Central memory CD4-positive, alpha-beta T cell (primary cell): Measurements from ENCODE around the gene TXNDC16.
"Not testable (repeated sequence)": the region's sequence is repeated elsewhere in the genome, so short reads cannot be mapped to it uniquely, and the experiment has no call there.

ENCODE experiments used
- DNase-seq: peaks from one replicate; pipeline ENCODE4 v3.0.0; 2022
- total RNA-seq, 3 experiments: gene quantifications; one replicate each; lab custom pipeline; 2026; lab: John Stamatoyannopoulos, UW

The TXNDC16 gene, protein sequence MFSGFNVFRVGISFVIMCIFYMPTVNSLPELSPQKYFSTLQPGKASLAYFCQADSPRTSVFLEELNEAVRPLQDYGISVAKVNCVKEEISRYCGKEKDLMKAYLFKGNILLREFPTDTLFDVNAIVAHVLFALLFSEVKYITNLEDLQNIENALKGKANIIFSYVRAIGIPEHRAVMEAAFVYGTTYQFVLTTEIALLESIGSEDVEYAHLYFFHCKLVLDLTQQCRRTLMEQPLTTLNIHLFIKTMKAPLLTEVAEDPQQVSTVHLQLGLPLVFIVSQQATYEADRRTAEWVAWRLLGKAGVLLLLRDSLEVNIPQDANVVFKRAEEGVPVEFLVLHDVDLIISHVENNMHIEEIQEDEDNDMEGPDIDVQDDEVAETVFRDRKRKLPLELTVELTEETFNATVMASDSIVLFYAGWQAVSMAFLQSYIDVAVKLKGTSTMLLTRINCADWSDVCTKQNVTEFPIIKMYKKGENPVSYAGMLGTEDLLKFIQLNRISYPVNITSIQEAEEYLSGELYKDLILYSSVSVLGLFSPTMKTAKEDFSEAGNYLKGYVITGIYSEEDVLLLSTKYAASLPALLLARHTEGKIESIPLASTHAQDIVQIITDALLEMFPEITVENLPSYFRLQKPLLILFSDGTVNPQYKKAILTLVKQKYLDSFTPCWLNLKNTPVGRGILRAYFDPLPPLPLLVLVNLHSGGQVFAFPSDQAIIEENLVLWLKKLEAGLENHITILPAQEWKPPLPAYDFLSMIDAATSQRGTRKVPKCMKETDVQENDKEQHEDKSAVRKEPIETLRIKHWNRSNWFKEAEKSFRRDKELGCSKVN
- 4.2 to 34.7 (median 14.5) reads per million in 3 experiments for total RNA-seq

DNA sequence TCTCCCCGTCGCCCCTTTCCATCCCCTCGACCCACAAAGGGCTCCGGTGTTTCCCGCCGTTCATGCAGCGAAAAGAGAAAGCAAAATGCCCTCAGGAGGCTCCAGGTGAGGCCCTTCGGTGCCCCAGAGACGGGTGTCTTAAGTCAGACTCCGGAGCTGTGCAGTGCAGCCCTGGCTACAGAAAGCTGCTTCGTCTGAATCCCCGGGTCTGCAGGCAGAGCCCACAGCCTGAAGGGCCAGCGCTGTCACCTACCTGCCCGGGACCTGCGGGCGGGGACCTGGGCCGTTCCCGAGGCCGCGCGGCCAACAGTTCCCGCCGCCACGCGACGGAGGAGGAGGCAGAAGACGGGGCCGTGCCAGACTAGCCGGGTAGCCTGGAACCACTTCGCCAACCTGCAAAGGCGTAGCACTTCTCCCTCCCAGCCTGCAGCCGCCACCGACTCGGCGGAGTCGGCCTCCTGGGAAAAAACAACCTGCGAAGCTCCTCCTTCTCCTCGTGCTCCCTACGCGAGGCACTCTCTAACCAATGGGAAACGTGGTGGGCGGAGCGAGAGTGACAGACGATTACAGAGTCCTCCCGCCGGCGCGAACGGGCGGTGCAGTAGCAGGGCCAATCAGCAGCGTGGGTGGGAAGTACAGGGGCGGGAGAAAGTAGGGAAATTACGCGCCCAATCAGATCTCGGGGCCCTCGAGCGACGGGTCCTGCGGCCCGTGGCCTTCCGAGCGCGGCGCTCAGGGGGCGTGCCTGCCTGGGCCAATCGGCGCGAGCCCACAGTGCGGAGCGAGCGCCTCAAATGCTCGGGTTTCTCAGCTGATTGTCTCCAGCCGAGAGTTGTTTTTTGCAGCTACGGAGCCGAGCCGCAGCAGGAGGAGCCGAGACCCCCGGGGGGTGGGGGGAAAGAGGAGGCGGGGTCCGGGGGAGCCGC is at the start of gene TXNDC16, which contains the start of gene GPR137C:
TSS of gene TXNDC16 (minus strand) at position 443 of the 926 bp plus-strand sequence. CDS start 8,948 bp downstream, outside the sequence.
TSS of gene GPR137C (plus strand) at position 774 of the 926 bp plus-strand sequence. CDS start 312 bp downstream, outside the sequence.
- peak; percentile 99 for DNase-seq

DNA sequence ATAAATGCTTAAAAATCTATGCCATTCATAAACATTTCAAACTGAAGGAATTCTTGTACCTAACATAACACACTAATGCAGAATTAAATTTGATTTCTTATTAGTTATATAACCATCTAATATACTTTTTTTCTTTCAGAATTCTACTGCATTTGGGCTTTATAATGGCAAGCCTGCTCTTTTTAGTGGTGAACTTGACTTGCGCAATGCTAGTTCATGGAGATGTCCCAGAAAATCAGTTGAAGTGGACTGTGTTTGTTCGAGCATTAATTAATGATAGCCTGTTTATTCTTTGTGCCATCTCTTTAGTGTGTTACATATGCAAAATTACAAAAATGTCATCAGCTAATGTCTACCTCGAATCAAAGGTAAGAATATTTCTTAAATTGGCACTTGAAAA is 47.7 kb upstream of the TXNDC16 start:
- no peak for DNase-seq

DNA sequence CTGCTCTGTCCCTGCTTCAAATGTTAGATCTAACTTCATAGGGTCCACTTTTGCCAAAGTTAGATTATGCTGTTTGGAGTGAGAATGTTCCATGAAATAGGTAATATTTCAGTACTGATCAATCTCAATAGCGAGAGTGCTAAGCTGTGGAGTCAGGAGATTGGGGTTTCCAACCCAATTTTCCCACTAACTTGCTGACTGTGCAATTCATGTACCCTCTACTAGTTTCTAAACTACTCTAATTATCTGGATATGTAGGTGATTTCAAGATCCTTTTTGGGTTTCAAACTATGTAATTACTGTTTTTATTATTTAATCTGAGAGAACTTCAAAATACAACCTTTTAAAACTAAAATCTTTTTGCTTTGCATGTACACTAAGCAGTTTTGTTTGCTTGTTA is 46.3 kb upstream of the TXNDC16 start:
- DNase-seq: no peak

DNA sequence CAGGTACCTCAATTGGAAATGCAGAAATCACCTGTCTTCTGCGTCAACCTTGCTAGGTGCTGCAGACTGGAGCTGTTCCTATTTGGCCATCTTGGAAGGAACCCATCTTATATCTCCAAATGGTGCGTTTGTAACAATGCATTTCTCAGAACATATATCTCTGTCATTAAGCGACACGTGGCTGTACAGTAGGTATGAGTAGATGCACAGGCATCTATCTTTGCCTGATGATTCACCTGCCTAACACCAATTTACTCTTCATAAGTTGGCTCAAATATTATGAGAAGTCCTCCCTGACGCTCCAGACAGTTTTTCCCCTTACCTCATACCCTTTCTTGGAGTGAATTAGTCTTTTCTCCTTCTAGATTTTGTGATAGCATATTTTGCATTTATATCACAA is 44.6 kb upstream of the TXNDC16 start:
- no peak for DNase-seq

DNA sequence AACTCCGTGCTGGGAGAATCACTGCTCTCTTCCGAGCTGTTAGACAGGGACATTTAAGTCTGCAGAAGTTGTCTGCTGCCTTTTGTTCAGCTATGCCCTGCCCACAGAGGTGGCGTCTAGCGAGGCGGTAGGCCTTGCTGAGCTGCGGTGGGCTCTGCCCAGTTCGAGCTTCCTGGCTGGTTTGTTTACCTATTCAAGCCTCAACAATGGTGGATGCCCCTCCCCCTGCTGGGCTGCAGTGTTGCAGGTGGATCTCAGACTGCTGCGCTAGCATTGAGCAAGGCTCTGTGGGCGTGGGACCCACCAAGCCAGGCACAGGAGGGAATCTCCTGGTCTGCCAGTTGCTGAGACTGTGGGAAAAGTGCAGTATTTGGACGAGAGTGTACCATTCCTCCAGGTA is 44.0 kb upstream of the TXNDC16 start:
- no peak for DNase-seq

DNA sequence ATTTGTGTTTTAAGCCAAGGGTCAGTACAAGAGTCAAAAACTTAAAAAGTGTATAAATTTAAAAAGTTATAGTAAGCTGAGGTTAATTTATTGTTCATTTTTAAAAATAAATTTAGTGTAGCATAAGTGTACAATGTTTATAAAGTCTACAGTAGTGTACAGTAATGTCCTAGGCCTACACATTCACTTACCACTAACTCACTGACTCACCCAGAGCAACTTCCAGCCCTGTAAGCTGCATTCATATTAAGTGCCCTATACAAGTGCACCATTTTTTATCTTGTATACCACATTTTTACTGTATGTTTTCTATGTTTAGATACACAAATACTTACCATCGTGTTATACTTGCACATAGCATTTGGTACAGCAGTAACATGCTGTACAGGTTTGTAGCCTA is 38.0 kb upstream of the TXNDC16 start:
- no peak for DNase-seq

DNA sequence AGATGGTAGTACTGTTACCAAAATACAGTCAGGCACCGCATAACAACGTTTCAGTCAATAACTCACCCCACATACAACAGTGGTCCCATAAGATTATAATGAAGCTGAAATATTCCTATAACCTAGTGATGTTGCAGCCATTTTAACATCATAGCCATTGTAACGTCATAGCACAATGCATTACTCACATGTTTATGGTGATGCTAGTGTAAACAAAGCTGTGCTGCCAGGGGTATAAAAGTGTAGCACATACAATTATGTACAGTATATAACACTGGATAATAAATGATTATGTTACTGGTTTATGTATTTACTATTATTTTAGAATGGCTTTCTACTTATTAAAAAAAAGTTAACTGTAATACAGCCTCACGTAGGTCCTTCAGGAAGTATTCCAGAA is 37.3 kb upstream of the TXNDC16 start:
- no peak for DNase-seq

DNA sequence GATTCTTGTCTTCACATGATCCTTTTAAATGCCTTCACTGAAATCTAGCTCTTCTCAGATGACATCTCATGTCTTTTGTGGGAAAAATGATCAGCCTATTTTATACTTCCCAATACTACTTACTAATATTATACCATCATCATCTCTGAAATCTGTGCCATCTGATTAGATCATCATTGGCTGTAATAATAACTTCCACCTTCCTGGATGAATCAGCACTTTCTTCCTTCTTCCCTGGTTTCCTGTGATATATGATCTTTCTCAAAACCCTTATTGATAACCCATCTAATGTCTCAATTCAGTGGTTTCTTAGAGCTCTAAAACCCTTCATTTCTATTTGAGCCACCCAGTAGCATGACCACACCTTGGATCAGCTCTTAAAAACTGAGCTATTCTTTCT is 31.2 kb upstream of the TXNDC16 start:
- DNase-seq: no peak

DNA sequence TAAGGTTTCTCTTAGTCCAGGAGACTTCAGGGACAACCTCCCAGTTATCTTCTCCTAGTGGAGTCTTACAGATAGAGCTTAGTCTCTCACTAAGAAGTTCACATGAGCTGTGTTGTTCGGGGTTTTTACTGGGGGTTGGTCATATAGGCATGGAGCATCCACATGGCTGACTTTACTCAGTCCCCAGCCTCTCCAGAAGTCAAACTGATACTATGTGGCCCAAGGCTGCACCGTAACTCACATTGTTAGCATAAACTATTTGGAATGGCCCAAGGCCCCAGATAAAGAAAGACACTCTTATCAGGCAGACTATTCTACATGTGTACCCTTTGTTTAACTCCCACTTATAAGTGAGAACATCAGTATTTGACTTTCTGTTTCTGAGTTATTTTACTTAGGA is 23.6 kb upstream of the TXNDC16 start:
- DNase-seq: no peak

DNA sequence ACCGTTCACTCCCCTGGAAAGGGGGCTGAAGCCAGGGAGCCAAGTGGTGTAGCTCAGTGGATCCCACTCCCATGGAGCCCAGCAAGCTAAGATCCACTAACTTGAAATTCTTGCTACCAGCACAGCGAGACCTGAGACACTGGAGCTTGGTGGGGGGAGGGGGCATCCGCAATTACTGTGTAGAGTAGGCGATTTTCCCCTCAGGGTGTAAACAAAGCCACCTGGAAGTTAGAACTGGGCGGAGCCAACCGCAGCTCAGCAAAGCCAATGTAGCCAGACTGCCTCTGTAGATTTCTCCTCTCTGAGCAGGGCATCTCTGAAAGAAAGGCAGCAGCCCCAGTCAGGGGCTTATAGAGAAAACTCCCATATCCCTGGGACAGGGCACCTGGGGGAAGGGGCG is 16.1 kb upstream of the TXNDC16 start:
- not testable (repeated sequence) for DNase-seq

DNA sequence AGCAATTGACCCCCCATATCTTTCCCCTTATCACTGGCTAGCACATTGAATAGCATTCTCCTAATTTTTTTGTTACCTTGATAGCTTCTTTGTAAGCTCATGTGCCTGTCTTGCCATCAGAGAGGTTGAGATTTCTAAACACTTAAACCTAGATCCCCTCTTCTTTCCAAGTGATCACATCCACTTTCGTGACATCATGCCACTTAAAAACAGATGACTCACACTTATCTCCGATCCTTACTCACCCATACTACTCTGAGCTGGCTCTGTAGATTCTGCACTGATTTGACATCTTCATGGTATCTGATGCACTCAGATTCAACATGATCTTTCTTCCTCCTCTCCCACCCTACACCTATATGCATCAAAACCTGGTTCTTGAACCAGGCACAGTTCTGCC is 10.8 kb upstream of the TXNDC16 start:
- DNase-seq: no peak

DNA sequence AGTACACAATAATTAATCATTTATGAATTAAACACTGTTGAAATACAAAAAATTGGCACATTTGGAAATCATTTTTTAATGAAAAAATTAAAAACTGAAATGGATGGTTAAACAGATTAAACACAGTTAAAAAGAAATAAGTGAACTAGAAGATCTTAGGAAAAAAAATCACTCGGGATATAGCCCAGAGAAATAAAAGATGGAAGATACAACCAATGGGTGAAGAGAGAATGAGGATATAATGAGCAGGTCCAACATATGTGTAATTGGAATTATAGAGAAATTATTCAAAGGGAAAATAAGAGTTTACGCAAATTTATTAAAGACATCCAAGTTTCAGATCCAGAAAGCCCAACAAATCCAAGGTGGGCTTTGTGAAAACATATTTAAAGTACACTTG is 6.4 kb upstream of the TXNDC16 start:
- no peak for DNase-seq

DNA sequence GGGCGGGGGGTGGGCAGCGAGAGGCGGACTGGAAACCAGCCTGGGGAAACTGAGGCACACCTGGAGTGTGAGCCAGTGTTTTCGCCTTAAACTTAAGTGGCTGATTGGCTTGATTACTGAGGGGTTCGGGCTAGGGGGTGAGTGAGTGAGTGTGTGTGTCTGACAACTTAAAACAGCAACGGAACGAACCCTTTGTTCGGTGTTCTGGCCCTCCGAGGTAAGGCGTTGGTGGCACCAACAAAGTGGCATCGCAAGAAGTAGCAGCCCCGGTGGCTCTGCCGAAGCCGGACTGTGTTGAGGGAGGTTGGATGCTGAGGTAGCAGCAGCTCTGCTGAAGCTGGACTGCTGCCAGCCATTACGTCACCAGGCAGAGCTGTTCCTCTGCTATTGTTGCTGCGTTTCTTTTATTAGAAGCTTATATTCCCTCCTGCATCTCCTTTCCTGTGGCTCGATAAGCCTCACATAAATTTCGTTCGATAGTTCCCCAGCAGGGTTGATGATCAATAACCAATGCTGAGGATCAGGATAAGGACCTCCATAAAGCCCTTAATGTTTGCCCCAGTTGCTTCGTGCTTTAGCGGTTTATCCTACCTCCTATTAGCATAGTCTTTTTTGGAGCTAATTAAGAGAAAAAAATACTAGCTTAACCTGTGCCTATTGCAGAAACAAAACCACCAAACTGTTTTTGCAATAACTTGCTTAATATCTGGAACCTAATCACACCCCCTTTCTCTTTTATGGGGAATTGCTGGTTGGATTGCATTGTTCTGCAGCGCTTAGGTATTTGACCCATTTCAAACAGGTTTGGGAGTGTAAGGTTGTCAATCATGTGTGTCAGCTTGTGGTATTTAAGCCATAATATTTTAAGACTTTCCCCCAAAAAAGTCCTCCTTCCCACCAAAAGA is 1.6 kb upstream of the TXNDC16 start:
- peak; percentile 81 for DNase-seq

DNA sequence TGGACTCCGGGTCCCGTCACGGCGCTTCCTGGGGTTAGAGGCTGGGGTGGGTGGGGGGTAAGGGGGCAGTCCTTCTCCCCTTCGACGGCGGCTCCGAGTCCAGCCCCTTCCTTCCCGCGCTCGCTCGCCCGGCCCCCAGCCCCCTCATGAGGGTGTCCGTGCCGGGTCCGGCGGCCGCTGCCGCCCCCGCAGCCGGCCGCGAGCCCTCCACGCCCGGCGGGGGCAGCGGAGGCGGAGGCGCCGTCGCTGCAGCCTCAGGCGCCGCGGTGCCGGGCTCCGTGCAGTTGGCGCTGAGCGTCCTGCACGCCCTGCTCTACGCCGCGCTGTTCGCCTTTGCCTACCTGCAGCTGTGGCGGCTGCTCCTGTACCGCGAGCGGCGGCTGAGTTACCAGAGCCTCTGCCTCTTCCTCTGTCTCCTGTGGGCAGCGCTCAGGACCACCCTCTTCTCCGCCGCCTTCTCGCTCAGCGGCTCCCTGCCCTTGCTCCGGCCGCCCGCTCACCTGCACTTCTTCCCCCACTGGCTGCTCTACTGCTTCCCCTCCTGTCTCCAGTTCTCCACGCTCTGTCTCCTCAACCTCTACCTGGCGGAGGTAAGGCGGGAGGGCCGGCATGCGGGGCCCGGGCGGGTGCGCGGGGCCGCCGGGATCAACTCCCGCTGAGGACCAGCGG is 831 bp upstream of the TXNDC16 start:
- peak; percentile 54 for DNase-seq

DNA sequence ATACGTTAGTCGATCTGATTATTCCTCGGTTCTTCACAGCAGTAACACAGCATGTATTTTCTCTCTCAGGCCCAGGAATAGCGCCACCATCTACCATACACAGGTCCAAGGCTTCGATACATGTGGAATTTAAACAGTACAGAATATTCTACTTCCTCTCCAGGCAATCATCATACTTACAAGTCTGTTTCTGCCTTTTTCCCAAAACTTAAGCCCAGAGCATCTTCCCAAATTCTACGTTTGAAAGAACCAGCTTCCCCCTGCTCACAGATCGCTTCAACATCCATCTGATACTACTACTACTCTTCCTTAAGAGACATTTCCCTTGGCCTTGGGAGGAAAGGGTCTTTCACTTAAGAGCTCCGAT is 626 bp downstream of the TXNDC16 start:
- DNase-seq: peak; percentile 21

DNA sequence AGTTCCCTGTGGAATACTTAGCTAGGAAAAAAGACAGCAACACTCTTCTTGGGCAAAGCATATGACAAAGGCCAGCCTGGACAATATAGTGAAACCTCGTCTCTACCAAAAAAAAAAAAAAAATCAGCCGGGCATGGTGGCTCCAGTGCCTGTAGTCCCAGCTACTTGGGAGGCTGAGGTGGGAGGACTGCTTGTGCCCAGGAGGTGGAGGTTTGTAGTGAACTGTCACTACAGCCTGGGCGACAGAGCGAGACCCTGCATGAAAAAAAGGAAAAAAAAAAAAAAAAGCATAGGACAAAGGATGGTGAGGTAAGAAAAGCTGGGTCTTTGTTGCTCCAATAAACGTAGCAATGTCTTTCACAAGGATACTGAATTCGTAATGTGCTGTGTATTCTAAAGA is 1.1 kb downstream of the TXNDC16 start:
- no peak for DNase-seq

DNA sequence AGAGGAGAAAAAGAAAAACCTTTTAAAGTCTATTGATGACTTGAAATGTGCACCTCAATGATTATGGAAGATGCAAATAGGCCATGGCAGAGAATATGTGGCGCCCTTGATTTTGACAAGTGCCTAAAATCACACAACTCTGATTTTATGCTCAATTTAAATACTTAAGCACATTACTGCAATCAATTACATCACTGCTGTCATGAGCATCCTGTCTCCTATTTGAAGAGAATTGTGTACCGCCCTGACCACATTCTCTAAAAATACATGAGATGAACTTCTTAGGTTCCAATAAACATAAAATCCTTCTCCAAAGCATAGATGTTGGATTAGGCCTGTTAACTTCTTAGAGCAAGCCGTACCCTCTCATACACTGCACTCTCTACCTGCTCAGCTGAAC is 1.6 kb downstream of the TXNDC16 start:
- no peak for DNase-seq

DNA sequence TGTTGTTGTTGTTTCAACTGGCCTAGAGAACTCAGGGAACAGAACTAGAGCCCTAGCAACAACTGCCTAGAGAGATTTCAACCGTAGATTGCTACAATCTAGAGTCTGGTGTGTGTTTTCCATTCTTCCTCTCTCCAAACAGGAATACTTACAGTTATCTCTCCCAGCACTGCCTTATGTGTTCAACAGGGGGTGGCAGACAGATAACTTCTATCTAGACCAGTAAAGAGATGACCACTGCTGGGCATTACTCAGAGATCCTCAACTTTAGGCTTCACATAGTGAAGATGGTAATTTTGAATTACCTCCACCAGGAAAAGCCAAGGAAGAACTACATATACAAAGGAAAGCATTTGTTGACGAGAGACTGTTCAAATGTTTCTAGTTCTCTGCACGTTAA is 4.8 kb downstream of the TXNDC16 start:
- no peak for DNase-seq

DNA sequence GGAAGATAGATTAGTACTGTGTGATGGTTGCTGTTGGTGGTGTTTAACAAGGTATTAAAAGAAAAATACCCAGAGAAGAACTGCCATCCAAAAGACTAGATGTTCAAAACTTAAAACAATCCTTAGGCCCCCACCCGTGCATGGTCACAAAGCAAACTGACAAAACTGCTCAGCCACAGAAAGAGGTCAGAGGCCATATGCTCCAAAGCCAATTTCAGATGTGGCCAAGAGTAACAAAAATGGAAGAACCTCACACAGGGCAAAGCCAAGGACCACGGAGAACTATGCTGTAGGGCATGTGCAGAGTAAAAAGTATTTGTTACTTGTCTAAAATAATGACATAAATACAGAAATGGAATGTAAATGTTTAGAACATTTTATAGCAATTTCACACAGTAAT is 5.3 kb downstream of the TXNDC16 start:
- DNase-seq: no peak

DNA sequence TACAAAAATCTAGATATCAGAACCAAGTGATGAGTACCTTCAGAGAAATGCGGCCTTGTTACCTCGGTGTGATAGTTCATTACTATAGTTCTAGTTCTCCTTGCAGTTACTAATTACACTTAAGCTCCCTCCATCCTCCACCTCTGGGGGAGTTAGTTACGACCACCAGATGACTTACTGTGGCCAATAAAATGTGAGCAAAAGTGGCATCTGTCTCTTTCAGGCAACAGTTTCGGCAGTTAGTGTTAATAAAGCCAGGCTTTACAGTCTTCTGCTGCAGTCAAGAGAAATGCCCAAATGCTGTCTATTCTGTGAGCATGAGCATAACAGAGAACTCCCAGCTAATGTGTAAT is 6.0 kb downstream of the TXNDC16 start:
- no peak for DNase-seq
